Measurements from ENCODE around the gene CTXN3.

Gene CTXN3

GRCh38 chr5:127649018-127649439 is at the start of gene CTXN3:
Gene CTXN3, plus strand, starts transcription at chr5:127649082. Its CDS starts 8,440 bp downstream, at chr5:127657522.
- no peak for DNase-seq (ENCODE audit: low read depth)

- DNase-seq (ENCODE audit: low read depth), result no peak
Measured at GRCh38 chr5:127599320-127599719, 49.6 kb upstream of the CTXN3 start.

GRCh38 chr5:127599847-127600246 is 49.0 kb upstream of the CTXN3 start:
- no peak for DNase-seq (ENCODE audit: low read depth)

GRCh38 chr5:127601111-127601510 is 47.8 kb upstream of the CTXN3 start:
- DNase-seq (ENCODE audit: low read depth), result no peak

GRCh38 chr5:127601601-127602000 is 47.3 kb upstream of the CTXN3 start:
- no peak for DNase-seq (ENCODE audit: low read depth)

- DNase-seq (ENCODE audit: low read depth), result no peak
Measured at GRCh38 chr5:127602481-127602880, 46.4 kb upstream of the CTXN3 start.

GRCh38 chr5:127602896-127603844 is 45.7 kb upstream of the CTXN3 start:
- no peak for DNase-seq (ENCODE audit: low read depth)

- DNase-seq (ENCODE audit: low read depth), result no peak
Measured at GRCh38 chr5:127608077-127608660, 40.7 kb upstream of the CTXN3 start.

GRCh38 chr5:127609011-127609410 is 39.9 kb upstream of the CTXN3 start:
- DNase-seq (ENCODE audit: low read depth), result no peak

- DNase-seq (ENCODE audit: low read depth), result no peak
Measured at GRCh38 chr5:127609957-127610356, 38.9 kb upstream of the CTXN3 start.

GRCh38 chr5:127612441-127613141 is 36.3 kb upstream of the CTXN3 start:
- no peak for DNase-seq (ENCODE audit: low read depth)

- no peak for DNase-seq (ENCODE audit: low read depth)
Measured at GRCh38 chr5:127615916-127616315, 33.0 kb upstream of the CTXN3 start.

- DNase-seq (ENCODE audit: low read depth), result no peak
Measured at GRCh38 chr5:127619908-127620479, 28.9 kb upstream of the CTXN3 start.

GRCh38 chr5:127621601-127622325 is 27.1 kb upstream of the CTXN3 start:
- no peak for DNase-seq (ENCODE audit: low read depth)

- DNase-seq (ENCODE audit: low read depth), result no peak
Measured at GRCh38 chr5:127634007-127634406, 14.9 kb upstream of the CTXN3 start.

- DNase-seq (ENCODE audit: low read depth), result no peak
Measured at GRCh38 chr5:127639828-127640227, 9.1 kb upstream of the CTXN3 start.

- no peak for DNase-seq (ENCODE audit: low read depth)
Measured at GRCh38 chr5:127642949-127643348, 5.9 kb upstream of the CTXN3 start.

- DNase-seq (ENCODE audit: low read depth), result no peak
Measured at GRCh38 chr5:127643607-127644006, 5.3 kb upstream of the CTXN3 start.

GRCh38 chr5:127645300-127645726 is 3.6 kb upstream of the CTXN3 start:
- DNase-seq (ENCODE audit: low read depth), result no peak

GRCh38 chr5:127647361-127647958 is 1.4 kb upstream of the CTXN3 start:
- no peak for DNase-seq (ENCODE audit: low read depth)

- DNase-seq (ENCODE audit: low read depth), result no peak
Measured at GRCh38 chr5:127650022-127650421, 1.1 kb downstream of the CTXN3 start.

Measured in HS-27A (cell line).